K562 (cell line): ENCODE data around the gene CAMK2G. TPM values are rescaled to one million over a fixed set of nuclear protein-coding genes. Genes with fewer than 3 reads are reported as not detected.

Source experiments
- HNRNPK ChIP-seq: fragments of 200-400 bp; formaldehyde crosslinking; IDR thresholded peaks from one replicate; pipeline ENCODE4 v1.6.1; 2018; ENCODE audit warnings: mild to moderate bottlenecking, low read depth, low read length; ENCODE audit not compliant: poor library complexity, severe bottlenecking
- HSF4 ChIP-seq: fragments of 250-450 bp; sonication (Bioruptor Pico); IDR thresholded peaks from 2 replicates; pipeline ENCODE4 v2.1.2; 2022; ENCODE audit warnings: mild to moderate bottlenecking, moderate library complexity, borderline replicate concordance
- MTA2 ChIP-seq: fragments of 450-650 bp; IDR thresholded peaks from 2 replicates; pipeline ENCODE4 v1.6.1; 2016; ENCODE audit warnings: low read depth
- NR3C1 ChIP-seq: sonication (generic); formaldehyde crosslinking; IDR thresholded peaks from 2 replicates; pipeline ENCODE4 v1.8.1; 2022; ENCODE audit warnings: missing genetic modification reagents
- RBM14 ChIP-seq: fragments of 200-400 bp; formaldehyde crosslinking; IDR thresholded peaks from 2 replicates; pipeline ENCODE4 v1.6.1; 2018; ENCODE audit warnings: low read depth, mild to moderate bottlenecking, low read length, moderate library complexity, borderline replicate concordance; ENCODE audit not compliant: insufficient read depth
- SMAD4 ChIP-seq: fragments of 250-450 bp; sonication (Bioruptor Pico); conservative IDR thresholded peaks from 2 replicates; pipeline ENCODE4 v1.8.0; 2021; ENCODE audit warnings: inconsistent platforms, mild to moderate bottlenecking, moderate library complexity
- SMARCA5 ChIP-seq: fragments of 450-650 bp; IDR thresholded peaks from 2 replicates; pipeline ENCODE4 v1.6.1; 2016
- SOX6 ChIP-seq: fragments of 450-650 bp; IDR thresholded peaks from 2 replicates; pipeline ENCODE4 v1.6.1; 2014; ENCODE audit warnings: mild to moderate bottlenecking
- ZEB2 ChIP-seq: fragments of 450-650 bp; IDR thresholded peaks from 2 replicates; pipeline ENCODE4 v1.6.1; 2016
- polyA plus RNA-seq, 8 experiments: library from polyadenylated mRNA; depleted of rRNA in 4 of 8; stranded (reverse) in 5 of 8; unstranded in 3 of 8; fragments of >200 nt; fragmentation: Nextera tagmentation in 2 of 8; fragmentation: Illumina TruSeq in 1 of 8; extraction: Ambion mirVana in 2 of 8; extraction: Trizol in 1 of 8; gene quantifications; 2 replicates each; pipeline versions ENCODE4 v1.2.1 to v1.2.3, GENCODE V29; 2011 to 2014; ENCODE audit warnings: inconsistent platforms in 1 of 8, missing spikeins in 1 of 8
- total RNA-seq, 7 experiments: library from RNA; depleted of rRNA in 6 of 7; stranded (reverse); fragments of >200 nt in 6 of 7; fragmentation: Illumina TruSeq in 2 of 7; extraction: Trizol in 2 of 7; gene quantifications; 2 replicates each; pipeline versions ENCODE4 v1.2.1 to v1.2.3, GENCODE V29; 2011 to 2021; ENCODE audit warnings: low replicate concordance in 1 of 7
- TF ChIP-seq, protein P1 (sequence below): IDR thresholded peaks from 3 replicates; pipeline ENCODE4 v1.6.1; 2011; ENCODE audit warnings: borderline replicate concordance, mild to moderate bottlenecking, moderate library complexity; ENCODE audit not compliant: insufficient read length; ENCODE audit errors: extremely low read depth
- TF ChIP-seq, protein P2 (sequence below): fragments of 250-450 bp; sonication (Bioruptor Pico); IDR thresholded peaks from 2 replicates; pipeline ENCODE4 v1.4.0; 2020; ENCODE audit warnings: mild to moderate bottlenecking, moderate library complexity
- TF ChIP-seq, protein P3 (sequence below): sonication (generic); formaldehyde crosslinking; IDR thresholded peaks from 2 replicates; pipeline ENCODE4 v1.8.1; 2023; ENCODE audit warnings: mild to moderate bottlenecking, missing genetic modification reagents
- TF ChIP-seq, protein P4 (sequence below): fragments of 250-450 bp; sonication (Bioruptor Pico); IDR thresholded peaks from 2 replicates; pipeline ENCODE4 v1.5.0; 2020; ENCODE audit warnings: mild to moderate bottlenecking, borderline replicate concordance

Gene CAMK2G
- total and polyA plus RNA-seq, 9 of the 15 experiments (the other 6 are each of a cell fraction or from before 2014, with no cell fraction given), result 9.0 to 37.9 (median 32.6) TPM

DNA sequence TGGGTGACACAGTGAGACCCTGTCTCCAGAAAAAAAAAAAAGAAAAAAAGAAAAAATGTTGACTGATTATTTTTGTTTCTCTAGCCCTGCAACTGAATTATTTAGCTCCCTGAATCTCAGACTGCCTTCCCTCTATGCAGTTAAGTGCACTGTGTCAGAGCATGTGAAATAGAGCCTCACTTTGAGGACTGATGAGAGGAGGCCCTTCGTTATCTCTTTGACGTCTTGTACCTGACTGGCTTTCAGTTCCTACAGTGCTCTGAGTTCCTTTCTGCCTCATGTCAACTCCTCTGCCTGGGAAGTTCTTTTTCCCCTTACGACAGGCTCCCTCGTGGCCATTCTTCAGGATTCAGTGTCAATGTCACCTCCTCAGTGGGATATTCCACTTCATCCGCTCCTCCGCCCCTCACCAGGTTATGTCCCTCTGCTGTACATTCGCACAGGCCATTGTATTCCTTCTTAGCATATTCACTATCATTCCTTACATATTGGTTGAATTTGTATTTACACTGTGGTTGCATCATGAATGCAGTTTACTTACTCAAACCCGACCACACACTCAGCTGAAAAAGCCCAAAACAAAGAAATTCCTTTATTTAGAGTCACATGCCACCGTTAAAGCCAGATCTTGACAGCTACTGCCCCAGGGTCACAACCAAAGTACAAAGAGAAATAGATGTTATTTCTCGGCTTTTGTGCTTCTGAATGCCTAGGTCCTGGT is 18.1 kb upstream of the CAMK2G start (continued):
- TF ChIP-seq, protein P1, sequence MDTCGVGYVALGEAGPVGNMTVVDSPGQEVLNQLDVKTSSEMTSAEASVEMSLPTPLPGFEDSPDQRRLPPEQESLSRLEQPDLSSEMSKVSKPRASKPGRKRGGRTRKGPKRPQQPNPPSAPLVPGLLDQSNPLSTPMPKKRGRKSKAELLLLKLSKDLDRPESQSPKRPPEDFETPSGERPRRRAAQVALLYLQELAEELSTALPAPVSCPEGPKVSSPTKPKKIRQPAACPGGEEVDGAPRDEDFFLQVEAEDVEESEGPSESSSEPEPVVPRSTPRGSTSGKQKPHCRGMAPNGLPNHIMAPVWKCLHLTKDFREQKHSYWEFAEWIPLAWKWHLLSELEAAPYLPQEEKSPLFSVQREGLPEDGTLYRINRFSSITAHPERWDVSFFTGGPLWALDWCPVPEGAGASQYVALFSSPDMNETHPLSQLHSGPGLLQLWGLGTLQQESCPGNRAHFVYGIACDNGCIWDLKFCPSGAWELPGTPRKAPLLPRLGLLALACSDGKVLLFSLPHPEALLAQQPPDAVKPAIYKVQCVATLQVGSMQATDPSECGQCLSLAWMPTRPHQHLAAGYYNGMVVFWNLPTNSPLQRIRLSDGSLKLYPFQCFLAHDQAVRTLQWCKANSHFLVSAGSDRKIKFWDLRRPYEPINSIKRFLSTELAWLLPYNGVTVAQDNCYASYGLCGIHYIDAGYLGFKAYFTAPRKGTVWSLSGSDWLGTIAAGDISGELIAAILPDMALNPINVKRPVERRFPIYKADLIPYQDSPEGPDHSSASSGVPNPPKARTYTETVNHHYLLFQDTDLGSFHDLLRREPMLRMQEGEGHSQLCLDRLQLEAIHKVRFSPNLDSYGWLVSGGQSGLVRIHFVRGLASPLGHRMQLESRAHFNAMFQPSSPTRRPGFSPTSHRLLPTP, result no peak
- TF ChIP-seq, protein P2, sequence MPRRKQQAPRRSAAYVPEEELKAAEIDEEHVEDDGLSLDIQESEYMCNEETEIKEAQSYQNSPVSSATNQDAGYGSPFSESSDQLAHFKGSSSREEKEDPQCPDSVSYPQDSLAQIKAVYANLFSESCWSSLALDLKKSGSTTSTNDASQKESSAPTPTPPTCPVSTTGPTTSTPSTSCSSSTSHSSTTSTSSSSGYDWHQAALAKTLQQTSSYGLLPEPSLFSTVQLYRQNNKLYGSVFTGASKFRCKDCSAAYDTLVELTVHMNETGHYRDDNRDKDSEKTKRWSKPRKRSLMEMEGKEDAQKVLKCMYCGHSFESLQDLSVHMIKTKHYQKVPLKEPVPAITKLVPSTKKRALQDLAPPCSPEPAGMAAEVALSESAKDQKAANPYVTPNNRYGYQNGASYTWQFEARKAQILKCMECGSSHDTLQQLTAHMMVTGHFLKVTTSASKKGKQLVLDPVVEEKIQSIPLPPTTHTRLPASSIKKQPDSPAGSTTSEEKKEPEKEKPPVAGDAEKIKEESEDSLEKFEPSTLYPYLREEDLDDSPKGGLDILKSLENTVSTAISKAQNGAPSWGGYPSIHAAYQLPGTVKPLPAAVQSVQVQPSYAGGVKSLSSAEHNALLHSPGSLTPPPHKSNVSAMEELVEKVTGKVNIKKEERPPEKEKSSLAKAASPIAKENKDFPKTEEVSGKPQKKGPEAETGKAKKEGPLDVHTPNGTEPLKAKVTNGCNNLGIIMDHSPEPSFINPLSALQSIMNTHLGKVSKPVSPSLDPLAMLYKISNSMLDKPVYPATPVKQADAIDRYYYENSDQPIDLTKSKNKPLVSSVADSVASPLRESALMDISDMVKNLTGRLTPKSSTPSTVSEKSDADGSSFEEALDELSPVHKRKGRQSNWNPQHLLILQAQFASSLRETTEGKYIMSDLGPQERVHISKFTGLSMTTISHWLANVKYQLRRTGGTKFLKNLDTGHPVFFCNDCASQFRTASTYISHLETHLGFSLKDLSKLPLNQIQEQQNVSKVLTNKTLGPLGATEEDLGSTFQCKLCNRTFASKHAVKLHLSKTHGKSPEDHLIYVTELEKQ, result no peak
- TF ChIP-seq ZEB2 (0 out of 2 replicates have a peak, but pooled peaks have one; percentile 17), SMAD4 (0 out of 2 replicates have a peak, but pooled peaks have one; percentile 31), MTA2 (no peak), NR3C1 (no peak), RBM14 (no peak), HSF4 (no peak), SOX6 (peak; percentile 61; the same call in 1 of the 2 replicates), SMARCA5 (no peak), HNRNPK (no peak)
- TF ChIP-seq, protein P3, sequence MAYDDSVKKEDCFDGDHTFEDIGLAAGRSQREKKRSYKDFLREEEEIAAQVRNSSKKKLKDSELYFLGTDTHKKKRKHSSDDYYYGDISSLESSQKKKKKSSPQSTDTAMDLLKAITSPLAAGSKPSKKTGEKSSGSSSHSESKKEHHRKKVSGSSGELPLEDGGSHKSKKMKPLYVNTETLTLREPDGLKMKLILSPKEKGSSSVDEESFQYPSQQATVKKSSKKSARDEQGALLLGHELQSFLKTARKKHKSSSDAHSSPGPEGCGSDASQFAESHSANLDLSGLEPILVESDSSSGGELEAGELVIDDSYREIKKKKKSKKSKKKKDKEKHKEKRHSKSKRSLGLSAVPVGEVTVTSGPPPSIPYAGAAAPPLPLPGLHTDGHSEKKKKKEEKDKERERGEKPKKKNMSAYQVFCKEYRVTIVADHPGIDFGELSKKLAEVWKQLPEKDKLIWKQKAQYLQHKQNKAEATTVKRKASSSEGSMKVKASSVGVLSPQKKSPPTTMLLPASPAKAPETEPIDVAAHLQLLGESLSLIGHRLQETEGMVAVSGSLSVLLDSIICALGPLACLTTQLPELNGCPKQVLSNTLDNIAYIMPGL (CRISPR knock-in tag), result 0 out of 2 replicates have a peak, but pooled peaks have one; percentile 4
- TF ChIP-seq, protein P4, sequence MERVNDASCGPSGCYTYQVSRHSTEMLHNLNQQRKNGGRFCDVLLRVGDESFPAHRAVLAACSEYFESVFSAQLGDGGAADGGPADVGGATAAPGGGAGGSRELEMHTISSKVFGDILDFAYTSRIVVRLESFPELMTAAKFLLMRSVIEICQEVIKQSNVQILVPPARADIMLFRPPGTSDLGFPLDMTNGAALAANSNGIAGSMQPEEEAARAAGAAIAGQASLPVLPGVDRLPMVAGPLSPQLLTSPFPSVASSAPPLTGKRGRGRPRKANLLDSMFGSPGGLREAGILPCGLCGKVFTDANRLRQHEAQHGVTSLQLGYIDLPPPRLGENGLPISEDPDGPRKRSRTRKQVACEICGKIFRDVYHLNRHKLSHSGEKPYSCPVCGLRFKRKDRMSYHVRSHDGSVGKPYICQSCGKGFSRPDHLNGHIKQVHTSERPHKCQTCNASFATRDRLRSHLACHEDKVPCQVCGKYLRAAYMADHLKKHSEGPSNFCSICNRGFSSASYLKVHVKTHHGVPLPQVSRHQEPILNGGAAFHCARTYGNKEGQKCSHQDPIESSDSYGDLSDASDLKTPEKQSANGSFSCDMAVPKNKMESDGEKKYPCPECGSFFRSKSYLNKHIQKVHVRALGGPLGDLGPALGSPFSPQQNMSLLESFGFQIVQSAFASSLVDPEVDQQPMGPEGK (CRISPR knock-in tag), result no peak
